ENCODE results near the gene PFDN6.
A peak's percentile ranks its signal among the peaks of the same experiment; 100 is the strongest.

PFDN6 gene

DNA sequence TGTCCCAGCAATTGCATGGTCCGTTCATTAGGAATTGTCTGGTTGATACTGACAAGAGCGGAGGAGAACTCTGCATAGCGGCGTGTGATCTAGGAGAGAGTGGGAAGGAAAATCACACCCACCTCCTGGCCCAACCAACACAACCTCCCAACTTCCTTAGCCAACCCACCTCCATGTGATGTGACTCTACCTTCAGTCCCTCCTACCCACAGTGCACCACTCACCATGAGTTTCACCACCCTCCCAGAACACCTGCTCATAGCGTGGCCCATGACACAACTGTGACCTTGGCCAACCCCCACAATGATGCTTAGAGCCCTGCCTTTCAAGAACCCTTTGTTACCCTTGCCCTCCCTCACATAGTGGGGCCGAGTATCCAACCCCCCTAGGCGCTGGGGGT lies 25.4 kb upstream of the PFDN6 start:
- Histone ChIP-seq H3K79me2 (ENCODE audit: insufficient read depth, low read length) (no peaks in the 10 kb centered on the region), H3K4me3 (ENCODE audit: insufficient read depth, low read length, poor library complexity, severe bottlenecking) (no peak overlapping the region), H2AFZ (ENCODE audit: low read depth, low read length, severe bottlenecking) (no peak overlapping the region), H3K4me2 (ENCODE audit: low read depth, low read length, poor library complexity, severe bottlenecking) (no peak overlapping the region), H3K9ac (ENCODE audit: low read length) (no peak overlapping the region), H3K9me2 (replicated peaks; ENCODE audit: insufficient read depth, low read length) (no peaks in the 10 kb centered on the region), H3K27me3 (ENCODE audit: low read length) (no peaks in the 10 kb centered on the region), H3K9me3 (ENCODE audit: insufficient read depth, low read length) (no peaks in the 10 kb centered on the region), H3K36me3 (ENCODE audit: low read length) (peaks cover 18% of the 10 kb centered on the region; the same call in 1 of the 2 replicates), H4K20me1 (ENCODE audit: low read depth, low read length) (no peaks in the 10 kb centered on the region), H3F3A (ENCODE audit: insufficient read depth) (peaks cover 8% of the 10 kb centered on the region), H3K27ac (ENCODE audit: low read depth, low read length) (no peak overlapping the region)
- TF ChIP-seq, protein P1, sequence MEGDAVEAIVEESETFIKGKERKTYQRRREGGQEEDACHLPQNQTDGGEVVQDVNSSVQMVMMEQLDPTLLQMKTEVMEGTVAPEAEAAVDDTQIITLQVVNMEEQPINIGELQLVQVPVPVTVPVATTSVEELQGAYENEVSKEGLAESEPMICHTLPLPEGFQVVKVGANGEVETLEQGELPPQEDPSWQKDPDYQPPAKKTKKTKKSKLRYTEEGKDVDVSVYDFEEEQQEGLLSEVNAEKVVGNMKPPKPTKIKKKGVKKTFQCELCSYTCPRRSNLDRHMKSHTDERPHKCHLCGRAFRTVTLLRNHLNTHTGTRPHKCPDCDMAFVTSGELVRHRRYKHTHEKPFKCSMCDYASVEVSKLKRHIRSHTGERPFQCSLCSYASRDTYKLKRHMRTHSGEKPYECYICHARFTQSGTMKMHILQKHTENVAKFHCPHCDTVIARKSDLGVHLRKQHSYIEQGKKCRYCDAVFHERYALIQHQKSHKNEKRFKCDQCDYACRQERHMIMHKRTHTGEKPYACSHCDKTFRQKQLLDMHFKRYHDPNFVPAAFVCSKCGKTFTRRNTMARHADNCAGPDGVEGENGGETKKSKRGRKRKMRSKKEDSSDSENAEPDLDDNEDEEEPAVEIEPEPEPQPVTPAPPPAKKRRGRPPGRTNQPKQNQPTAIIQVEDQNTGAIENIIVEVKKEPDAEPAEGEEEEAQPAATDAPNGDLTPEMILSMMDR (IDR thresholded peaks at IDR 0.05; ENCODE audit: insufficient read depth, low read length, poor library complexity, severe bottlenecking) = no peak
- TF ChIP-seq EZH2phosphoT487 (conservative IDR thresholded peaks at IDR 0.05; ENCODE audit: low read length) = no peak

DNA sequence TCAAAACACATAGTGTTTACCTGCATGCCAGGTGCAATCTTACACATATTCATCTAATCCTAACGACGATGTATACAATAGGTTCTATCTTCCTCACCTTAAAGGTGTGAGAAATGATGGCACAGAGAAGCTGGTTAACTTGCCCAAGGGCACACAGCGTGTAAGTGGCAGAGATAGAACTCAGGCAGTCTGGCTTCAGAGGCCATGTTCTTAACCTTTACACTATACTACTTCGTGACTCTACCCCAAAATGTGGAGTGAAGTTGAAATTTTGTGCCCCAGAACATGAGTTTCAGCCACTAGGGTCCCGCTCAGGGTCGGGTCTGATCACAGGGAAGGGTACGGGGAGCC lies 18.3 kb upstream of the PFDN6 start:
- H3K4me2 ChIP-seq (ENCODE audit: low read depth, low read length, poor library complexity, severe bottlenecking) = peak overlapping the region; percentile 66
- peak overlapping the region; percentile 90 for H3K27ac ChIP-seq (ENCODE audit: low read depth, low read length)
- TF ChIP-seq, protein P1 (IDR thresholded peaks at IDR 0.05; ENCODE audit: insufficient read depth, low read length, poor library complexity, severe bottlenecking) = no peak
- no peak for TF ChIP-seq EZH2phosphoT487 (conservative IDR thresholded peaks at IDR 0.05; ENCODE audit: low read length)
- peak overlapping the region; percentile 76 for H3K4me3 ChIP-seq (ENCODE audit: insufficient read depth, low read length, poor library complexity, severe bottlenecking)
- H4K20me1 ChIP-seq (ENCODE audit: low read depth, low read length) = peaks cover 16% of the 10 kb centered on the region
- H3K9me3 ChIP-seq (ENCODE audit: insufficient read depth, low read length) = no peaks in the 10 kb centered on the region
- H3K9ac ChIP-seq (ENCODE audit: low read length) = peak overlapping the region; percentile 75
- peaks cover 27% of the 10 kb centered on the region for H3K36me3 ChIP-seq (ENCODE audit: low read length)
- peaks cover 45% of the 10 kb centered on the region for H3K79me2 ChIP-seq (ENCODE audit: insufficient read depth, low read length)
- H3K27me3 ChIP-seq (ENCODE audit: low read length) = no peaks in the 10 kb centered on the region
- H3F3A ChIP-seq (ENCODE audit: insufficient read depth) = peaks cover 48% of the 10 kb centered on the region
- no peaks in the 10 kb centered on the region for H3K9me2 ChIP-seq (replicated peaks; ENCODE audit: insufficient read depth, low read length)
- H2AFZ ChIP-seq (ENCODE audit: low read depth, low read length, severe bottlenecking) = peak overlapping the region; percentile 91

DNA sequence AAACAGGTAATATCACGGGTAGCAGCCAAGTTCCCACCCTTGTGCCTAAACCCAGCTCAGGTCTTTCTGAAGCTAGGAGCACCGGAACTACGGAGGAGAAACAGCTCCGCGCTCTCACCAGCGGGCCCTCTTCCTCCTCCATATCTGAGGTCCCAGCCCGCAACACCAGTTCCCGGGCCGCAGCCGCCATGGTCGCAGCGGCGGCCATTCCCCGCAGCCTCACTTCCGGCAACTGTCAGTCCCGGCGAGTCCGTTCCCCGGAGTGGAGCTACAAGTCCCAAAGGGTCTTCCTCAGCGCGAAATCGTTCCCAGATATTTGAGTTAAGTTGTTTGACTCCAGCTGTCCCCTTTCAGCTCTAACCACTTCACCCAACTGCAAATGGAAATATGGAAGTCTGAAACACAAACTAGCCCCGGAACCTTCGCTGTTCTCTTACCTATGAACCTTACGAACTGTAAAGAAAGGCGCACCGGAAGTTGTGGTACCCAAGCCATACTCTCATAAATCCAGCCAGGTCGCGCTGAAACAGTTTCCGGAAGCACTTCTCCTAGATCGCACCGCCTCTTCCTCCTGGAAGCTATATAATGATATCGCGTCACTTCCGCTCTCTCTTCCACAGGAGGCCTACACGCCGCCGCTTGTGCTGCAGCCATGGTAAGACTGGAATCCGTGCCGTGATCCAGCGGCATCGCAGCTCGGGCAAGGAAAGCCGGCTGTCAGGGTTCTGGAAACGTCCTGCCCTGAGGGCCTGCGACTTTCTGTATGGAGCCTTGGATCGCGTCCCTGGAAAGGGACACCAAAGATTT lies 17.7 kb upstream of the PFDN6 start, which contains the start of the genes RPS18 and VPS52:
TSS of gene RPS18 (plus strand) at position 608 of the 807 bp plus-strand sequence. CDS start at position 653, 45 bp downstream.
TSS of gene VPS52 (minus strand) at position 409 of the 807 bp plus-strand sequence. CDS start at position 208, 201 bp downstream.
- H3F3A ChIP-seq (ENCODE audit: insufficient read depth) = peaks cover 54% of the 10 kb centered on the region
- peak within 1 kb of the TSS; percentile 76 for H3K4me3 ChIP-seq (ENCODE audit: insufficient read depth, low read length, poor library complexity, severe bottlenecking)
- TF ChIP-seq EZH2phosphoT487 (conservative IDR thresholded peaks at IDR 0.05; ENCODE audit: low read length) = no peak
- TF ChIP-seq, protein P1 (IDR thresholded peaks at IDR 0.05; ENCODE audit: insufficient read depth, low read length, poor library complexity, severe bottlenecking) = no peak
- peak within 1 kb of the TSS; percentile 88 for H3K4me2 ChIP-seq (ENCODE audit: low read depth, low read length, poor library complexity, severe bottlenecking)
- peak within 1 kb of the TSS; percentile 91 for H2AFZ ChIP-seq (ENCODE audit: low read depth, low read length, severe bottlenecking)
- H3K36me3 ChIP-seq (ENCODE audit: low read length) = peaks cover 30% of the 10 kb centered on the region
- peak within 1 kb of the TSS; percentile 90 for H3K27ac ChIP-seq (ENCODE audit: low read depth, low read length)
- peaks cover 16% of the 10 kb centered on the region for H4K20me1 ChIP-seq (ENCODE audit: low read depth, low read length)
- H3K27me3 ChIP-seq (ENCODE audit: low read length) = no peaks in the 10 kb centered on the region
- H3K79me2 ChIP-seq (ENCODE audit: insufficient read depth, low read length) = peaks cover 45% of the 10 kb centered on the region
- no peaks in the 10 kb centered on the region for H3K9me3 ChIP-seq (ENCODE audit: insufficient read depth, low read length)
- no peaks in the 10 kb centered on the region for H3K9me2 ChIP-seq (replicated peaks; ENCODE audit: insufficient read depth, low read length)
- H3K9ac ChIP-seq (ENCODE audit: low read length) = peak within 1 kb of the TSS; percentile 75
